Measurements from ENCODE around the gene PLIN5.

PLIN5 gene

DNA sequence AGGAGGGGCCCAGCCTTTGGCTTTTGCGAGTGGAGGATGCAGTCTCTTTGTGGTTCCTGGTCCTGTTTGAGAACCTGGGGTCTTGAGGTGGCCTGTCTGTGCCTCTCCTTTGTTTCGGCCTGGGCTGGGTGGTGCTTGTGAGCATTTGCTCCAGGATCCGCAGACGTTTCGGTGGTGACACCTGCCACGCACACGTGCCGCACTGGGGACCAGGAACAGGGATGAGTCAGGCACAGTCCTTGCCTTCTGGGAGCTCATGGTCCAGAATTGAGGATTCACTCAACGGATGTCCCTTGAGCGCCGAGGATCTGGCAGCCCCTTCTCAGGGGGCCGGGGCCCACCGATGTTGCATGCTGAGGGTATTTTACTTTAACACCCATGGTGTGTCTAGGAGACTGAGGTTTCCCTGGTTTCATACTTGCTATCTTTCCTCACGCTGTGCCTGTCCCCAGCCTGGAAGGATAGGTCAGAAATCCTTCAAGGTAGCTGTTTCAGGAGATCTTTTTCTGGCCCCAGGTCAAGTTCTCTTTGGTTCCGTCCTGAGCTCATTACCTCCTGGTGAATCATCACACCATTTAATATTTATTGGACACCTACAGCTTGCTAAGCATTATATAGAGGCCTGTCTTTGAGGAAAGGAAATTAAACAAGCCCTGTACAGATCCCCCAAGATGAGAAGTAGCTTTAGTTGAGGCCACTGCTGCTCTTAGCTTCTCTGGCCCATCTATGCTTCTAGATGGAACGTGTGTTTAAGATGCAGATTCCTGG lies 57.8 kb downstream of the PLIN5 start:
- no peak for DNase-seq

- DNase-seq = peak; percentile 91
These were observed 60.5 kb downstream of the PLIN5 start for GRCh38 chr19:4474514-4475022.

GRCh38 chr19:4473763-4474513 lies 61.1 kb downstream of the PLIN5 start:
- no peak for DNase-seq

GRCh38 chr19:4473011-4473762 lies 61.8 kb downstream of the PLIN5 start:
- DNase-seq = no peak

Measured in NCI-H2171 (cell line).